HG03439 (cell line): ENCODE data around the gene PES1.
"Not testable (repeated sequence)": the region's sequence is repeated elsewhere in the genome, so short reads cannot be mapped to it uniquely, and the experiment has no call there.

Experiments
- ATAC-seq: cut with Tn5 transposase; IDR thresholded peaks from one replicate; pipeline ENCODE4 v1.9.1; 2021; ENCODE audit warnings: mild to moderate bottlenecking, moderate library complexity; ENCODE audit not compliant: unreplicated experiment

PES1 gene

GRCh38 chr22:30578481-30578880 lies 13.2 kb downstream of the PES1 start:
- ATAC-seq, result no peak

- ATAC-seq, result no peak
Measured at GRCh38 chr22:30575859-30576258, 15.9 kb downstream of the PES1 start.

- no peak for ATAC-seq
Measured at GRCh38 chr22:30574997-30575671, 16.6 kb downstream of the PES1 start.

DNA sequence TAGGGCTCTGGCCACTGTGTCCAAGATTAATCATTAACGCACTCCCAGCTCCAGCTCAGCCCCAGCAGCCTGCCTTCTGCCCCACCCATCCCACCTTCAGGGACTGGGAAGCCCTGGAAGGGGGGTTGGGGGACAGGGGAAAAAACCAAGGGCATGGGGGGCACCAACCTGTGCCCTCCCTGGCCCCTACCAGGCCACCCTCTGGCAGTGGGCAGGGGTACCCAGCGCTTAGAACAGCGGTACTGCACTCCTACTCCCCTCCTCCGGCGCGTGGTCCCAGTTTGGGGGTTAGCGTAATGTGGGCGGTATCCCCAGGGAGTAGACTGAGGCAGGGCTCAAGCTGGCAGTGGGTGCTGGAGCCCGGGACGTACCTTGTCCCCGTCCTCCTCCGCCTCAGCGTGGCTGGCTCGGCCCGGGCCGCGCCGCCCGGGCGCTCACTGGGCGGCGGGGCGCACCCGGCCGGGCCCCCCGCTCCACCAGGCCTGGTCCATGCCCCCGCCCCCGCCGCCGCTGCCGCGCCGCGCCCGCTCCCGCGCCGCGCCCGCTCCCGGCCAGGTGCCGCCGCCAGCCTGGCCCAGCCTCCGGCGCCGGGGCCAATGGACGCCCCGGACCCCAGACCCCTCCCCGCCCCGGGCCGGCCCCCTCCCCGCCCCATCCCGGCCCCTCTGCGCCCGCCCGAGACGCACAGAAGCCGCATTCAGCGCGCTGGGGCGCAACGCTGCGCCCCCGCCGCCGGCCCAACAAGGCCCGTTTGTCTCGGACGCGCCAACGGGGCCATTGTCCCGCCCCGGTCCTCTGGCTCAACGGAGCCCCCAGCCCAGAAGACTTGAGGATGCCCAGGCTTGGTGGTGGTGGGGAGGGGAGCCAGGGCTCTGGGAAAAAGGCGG lies 17.4 kb downstream of the PES1 start, which contains the start of gene GAL3ST1:
Gene GAL3ST1, minus strand, starts transcription at position 571 of the 887 bp plus-strand sequence. CDS start 17,273 bp downstream, outside the sequence.
- no peak for ATAC-seq

DNA sequence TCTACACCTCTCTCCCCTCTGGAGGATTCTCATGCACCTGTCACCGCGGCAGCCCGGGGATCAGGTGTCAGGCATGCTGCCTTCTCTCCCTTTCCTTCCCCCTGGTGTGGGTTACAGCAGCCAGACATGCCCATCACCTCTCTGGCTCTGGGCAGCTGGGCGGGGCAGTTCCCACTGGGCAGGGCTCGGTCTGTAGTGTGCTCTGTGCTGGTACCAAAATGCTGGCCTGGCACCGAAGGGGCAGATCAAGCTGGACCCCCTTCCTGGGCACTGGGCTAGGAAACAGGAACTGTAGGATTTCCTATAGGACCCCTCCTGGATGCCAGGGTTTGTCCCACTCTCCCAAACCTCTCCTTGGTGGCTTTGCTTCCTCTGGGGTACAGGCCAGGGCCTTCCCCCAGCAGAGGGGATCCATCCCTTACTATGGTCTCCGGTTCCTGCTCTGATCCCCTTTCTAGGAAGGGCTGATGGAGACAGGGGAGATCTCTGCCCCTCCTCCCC lies 18.1 kb downstream of the PES1 start:
- ATAC-seq, result no peak

- ATAC-seq, result no peak
Measured at GRCh38 chr22:30572840-30573593, 18.7 kb downstream of the PES1 start.

- no peak for ATAC-seq
Measured at GRCh38 chr22:30572210-30572609, 19.5 kb downstream of the PES1 start.

- no peak for ATAC-seq
Measured at GRCh38 chr22:30569674-30570202, 22.0 kb downstream of the PES1 start.

- no peak for ATAC-seq
Measured at GRCh38 chr22:30568137-30568805, 23.4 kb downstream of the PES1 start.

DNA sequence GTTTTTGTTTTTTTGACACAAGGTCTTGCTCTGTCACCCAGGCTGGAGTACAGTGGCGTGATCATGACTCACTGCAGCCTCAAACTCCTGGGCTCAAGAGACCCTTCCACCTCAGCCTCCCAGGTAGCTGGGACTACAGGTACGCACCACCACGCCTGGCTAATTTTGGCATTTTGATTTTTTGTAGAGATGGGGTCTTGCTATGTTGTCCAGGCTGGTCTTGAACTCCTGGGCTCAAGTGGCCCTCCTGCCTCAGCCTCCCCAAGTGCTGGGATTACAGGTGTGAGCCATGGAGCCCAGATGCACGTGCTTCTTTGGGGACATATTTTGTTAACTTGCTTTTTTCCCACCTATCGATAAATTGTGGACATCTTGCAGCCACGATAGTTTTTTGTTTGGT lies 24.4 kb downstream of the PES1 start:
- ATAC-seq, result not testable (repeated sequence)

DNA sequence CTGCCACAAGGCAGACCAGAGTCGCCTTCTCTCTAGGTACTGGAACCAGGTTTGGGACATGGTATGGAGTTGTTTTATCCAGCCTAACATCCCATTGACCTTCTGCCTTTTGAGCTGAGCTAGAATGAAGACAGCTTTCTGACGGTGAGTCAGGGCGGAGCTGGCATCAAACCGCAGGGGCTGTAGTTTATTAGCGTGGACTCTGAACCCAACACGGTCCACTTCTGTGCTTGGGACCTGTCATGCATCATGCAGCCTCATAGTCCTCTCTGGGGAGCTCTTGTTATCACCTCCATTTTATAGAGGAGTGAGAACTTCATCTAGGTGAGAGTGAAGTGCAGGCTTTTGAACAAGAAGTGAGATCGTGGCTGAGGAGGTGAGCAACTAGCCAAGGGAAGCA lies 25.6 kb downstream of the PES1 start:
- ATAC-seq, result no peak

DNA sequence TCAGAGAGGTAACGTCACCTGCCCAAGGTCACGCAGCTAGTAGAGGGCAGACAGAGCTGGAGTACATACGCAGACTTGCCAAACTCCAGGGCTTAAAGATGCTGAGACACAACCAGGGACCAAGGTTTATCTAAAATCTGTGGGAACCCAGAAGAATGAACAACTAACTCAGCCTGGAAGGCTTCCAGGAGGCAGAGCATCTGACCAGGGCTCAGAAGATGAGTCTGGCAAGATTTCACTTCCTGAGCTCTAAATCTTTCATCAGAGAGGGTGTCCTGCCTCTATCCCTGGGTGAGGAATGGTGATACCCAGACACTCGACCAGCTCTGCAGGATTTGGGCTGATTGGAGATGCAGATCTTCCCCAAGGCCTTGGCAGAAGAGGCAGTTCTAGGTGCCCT lies 26.4 kb downstream of the PES1 start:
- no peak for ATAC-seq

DNA sequence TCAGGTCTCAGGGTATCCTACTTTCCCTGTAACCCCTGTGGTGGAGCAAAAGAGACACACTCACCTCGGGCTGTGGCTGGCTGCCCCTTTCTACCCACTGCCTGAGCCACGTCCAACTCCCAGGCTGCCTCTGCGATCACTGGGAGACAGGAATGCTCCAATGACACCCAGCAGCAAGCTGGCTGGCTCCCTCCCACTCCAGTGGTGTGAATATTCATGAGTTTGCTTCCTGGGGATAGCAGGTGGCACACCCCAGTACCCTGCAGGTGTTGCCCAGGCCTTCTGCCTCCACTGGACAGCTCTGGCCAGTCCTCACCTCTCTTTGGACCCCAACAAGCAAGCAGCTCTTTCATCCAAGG lies 27.0 kb downstream of the PES1 start:
- ATAC-seq, result no peak

GRCh38 chr22:30564045-30564760 lies 27.5 kb downstream of the PES1 start:
- ATAC-seq, result no peak

DNA sequence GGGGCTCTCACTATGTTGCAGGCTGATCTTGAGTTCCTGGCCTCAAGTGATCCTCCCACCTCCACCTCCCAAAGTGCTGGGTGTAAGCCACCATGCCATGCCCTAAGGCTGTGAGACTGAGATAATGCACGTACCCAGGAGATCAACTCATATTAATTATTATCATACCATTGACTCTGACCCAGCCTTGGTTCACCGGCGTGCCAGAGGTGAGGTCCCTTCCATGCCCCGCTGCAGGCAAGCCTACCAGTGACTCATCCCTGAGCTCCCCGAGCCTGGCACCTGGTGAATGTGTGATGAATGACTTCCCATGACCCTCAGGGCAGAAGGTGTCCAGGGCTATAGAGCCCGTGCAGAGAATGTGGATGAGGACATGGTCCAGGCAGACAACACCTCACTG lies 29.3 kb downstream of the PES1 start:
- no peak for ATAC-seq

DNA sequence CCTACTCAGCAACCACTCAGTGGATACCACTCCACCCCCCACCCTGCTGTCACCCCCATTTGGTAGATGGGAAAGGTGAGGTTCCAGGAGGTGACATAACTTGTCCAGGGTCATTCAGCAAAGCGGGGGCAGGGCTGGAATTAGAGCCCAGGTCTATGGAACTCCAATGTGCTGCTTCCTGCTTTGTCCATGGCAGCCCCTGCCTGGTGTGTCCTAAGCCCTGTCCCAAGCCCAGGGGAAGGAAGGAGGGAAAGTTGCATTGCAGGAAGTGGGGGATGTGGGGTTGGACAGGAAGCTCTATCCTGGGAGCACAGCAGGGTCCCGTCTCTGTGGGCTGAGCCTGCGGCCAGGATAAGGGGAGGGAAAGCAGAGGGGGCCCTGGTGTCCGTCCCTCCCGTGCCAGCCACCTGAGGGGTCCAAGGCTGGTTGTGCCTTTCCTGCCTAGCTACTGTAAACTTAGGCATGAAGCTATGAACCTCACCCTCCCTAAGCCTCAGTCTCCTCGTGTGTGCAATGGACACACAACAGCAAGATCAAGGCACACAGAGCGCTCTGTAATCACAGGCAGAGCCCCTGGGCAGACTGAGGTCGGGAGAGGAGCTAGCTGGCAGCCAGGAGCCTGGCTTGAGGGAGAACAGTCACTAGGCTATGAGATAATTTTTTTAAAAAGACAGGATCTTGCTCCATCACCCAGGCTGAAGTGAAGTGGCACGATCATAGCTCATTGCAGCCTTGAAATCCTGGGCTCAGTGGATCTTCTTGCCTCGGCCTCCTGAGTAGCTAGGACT lies 30.1 kb downstream of the PES1 start:
- ATAC-seq, result no peak

DNA sequence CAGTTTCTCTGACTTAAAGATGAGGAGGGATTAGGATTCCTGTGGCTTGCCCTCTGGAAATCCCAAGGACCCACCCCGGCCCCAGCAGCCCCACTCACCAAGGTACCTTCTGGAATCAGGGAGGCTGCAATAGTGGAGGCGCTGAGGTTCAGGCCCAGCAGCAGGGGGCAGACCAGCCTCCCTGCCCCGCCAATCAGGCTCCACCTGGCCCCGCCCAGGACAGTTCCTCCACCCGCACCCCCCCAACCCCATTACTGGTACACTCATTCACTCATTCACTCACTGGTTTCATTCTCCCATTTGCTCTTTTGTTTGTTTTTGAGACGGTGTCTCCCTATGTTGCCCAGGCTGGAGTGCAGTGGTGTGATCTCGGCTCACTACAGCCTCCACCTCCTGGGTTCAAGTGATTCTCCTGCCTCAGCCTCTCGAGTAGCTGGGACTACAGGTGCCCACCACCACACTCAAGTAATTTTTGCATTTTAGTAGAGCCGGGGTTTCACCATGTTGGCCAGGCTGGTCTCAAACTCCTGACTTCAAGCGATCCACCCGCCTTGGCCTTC lies 31.0 kb downstream of the PES1 start:
- ATAC-seq, result not testable (repeated sequence)

DNA sequence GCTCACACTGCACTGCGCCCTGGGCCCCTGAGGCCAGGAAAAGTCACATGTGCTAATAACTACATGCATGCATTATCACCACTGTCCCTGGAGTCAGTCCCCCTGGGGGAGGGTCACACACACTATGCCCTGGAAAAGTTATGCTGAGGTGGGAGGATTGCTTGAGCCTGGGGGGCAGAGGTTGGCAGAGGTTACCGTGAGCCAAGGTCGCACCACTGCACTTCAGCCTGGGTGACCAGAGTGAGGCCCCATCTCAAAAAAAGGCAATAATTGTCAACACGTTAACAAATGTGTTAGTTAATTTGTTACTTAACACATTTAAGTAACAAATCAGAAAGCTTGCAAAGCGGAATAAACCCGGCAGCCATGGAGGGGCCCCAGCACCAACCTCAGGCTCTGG lies 31.8 kb downstream of the PES1 start:
- no peak for ATAC-seq

DNA sequence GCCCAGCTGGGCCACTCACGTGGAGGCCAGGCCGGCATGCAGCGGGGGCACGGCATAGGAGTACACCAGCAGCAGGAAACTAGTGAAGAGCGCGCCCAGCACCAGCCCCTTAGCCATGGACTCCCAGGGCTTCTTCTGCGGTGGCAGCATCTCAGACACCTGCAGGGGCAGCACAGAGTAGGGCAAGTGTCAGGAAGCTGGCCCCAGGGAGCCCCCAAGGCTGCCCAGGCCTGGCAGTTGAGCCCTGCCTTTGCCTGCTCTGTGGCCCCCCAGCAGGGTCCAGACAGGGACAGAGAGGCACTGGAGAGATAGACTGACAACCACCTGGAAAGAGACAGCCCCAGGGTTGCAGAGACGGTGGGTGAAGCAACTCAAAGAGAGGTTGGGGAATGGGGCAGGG lies 34.5 kb downstream of the PES1 start:
- no peak for ATAC-seq
